Measurements from ENCODE around the gene WNK3.
"Not testable (repeated sequence)": the region's sequence is repeated elsewhere in the genome, so short reads cannot be mapped to it uniquely, and the experiment has no call there.

WNK3 gene

DNA sequence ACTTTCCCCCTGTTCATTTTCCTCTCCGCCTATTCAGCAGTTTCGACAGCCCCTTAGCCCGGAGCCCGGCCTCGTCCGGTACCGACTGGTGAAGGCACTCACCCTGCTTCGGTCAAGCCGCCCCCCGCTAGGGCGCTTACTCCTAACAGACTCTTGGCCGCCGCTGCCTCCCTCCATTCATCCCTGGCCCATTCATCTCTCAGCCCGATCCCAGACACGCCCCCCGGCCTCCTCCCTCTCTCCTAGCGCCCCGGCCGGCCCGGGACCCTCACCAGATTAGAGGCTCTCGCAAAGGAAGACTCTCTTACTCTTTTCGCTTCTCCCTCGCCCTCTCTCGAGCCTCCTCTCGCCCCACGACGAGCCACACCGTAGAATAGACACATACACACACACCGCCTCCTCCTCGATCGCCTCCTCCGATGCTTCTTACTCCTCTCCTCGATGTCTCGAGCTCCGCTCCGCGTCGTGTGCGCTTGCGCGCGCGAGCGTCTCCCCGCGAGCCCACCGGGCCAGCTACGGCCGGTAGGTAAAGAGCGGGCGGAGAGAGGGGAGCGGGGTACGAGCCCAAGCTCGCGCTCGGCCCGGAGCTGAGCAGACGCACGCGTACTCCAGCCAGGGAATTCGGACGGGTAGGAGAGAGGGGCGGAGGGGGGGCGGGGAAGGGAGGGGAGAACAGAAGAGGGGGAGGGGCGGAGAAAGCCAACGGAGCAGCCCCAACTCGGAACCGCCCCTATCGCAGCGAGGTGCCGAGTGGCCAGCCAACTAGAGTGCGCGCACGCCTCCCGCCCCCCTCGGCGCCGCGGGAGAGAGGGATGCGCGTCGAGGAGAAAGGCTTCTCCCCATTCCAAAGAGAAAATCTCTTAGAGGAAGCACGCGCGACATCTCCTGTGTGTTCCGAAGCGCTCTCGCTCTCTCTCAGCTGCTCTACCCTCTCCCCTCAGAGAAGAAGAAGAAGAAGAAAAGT is at the start of gene WNK3:
Gene WNK3, minus strand, starts transcription at position 633 of the 964 bp plus-strand sequence.
- no peak for DNase-seq (ENCODE audit: low read depth in 2 of 2, low spot score in 1 of 2)

DNA sequence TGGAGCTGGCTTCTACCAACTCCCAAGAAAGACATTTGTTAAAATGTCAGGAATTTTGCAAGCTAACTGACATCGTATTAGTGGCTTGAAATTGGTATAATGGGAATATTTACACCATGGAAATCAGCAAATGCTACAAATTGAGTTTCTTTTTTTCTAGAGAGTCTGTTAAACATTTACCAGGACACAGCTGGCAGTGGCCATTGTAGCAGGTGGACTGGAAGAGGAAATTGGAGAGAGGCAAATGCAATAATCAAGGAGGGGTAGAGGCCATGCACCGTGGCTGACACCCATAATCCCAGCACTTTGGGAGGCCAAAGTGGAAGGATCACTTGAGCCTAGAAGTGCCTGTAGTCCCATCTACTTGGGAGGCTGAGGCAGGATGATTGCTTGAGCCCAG is 49.4 kb upstream of the WNK3 start:
- DNase-seq (ENCODE audit: low read depth in 2 of 2, low spot score in 1 of 2), result no peak

DNA sequence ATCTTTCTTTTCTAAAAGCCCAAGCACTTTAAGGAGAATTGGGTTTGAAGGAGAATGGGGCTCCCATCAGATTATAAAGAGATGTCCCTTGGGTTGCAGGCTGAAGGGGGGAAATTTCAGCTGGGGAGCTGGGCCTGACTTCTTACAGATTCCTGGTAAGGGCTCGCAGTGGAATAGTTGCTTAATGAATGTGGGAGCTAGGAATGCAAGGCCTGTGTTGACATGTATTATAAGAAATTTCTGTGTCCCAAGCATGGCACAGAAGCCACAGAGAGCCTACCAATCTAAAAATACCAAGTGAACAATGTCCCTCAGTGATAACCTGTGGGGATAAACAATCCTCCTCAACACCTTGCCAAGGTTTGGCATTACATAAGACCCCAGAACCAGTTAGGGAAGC is 39.3 kb upstream of the WNK3 start:
- no peak for DNase-seq (ENCODE audit: low read depth in 2 of 2, low spot score in 1 of 2)

DNA sequence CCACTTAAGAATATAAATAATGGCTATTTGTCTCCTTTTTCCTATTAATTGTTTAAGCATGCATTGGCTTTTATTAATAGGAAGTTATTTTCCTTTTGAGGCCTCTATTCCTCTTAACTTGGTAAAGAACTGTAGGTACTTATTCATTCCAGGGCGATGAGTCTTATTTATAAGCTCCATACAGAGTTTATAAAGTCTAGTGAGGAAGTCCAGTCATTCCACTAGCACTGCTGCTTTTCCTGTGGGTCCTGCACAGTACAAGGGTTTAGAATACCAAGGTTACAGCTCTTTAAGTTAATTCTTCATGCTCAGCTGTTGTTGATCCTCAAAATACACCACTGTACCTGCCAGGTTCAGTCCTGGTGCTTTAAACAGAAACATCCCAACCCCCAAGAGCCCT is 28.5 kb upstream of the WNK3 start:
- no peak for DNase-seq (ENCODE audit: low read depth in 2 of 2, low spot score in 1 of 2)

DNA sequence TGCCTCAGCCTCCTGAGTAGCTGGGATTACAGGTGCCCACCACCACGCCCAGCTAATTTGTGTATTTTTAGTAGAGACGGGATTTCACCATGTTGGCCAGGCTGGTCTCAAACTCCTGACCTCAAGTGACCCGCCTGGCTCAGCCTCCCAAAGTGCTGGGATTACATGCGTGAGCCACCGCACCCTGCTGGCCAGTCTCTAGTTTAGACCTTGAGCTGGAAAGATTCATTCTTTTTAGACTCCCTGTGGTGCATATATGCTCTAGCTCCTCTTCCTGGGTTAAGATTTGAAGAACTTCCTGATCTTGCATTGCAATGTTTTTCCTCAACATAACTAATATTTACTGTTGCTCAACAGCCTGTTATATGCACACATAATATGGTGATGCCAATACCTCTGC is 26.8 kb upstream of the WNK3 start:
- not testable (repeated sequence) for DNase-seq (ENCODE audit: low read depth in 2 of 2, low spot score in 1 of 2)

DNA sequence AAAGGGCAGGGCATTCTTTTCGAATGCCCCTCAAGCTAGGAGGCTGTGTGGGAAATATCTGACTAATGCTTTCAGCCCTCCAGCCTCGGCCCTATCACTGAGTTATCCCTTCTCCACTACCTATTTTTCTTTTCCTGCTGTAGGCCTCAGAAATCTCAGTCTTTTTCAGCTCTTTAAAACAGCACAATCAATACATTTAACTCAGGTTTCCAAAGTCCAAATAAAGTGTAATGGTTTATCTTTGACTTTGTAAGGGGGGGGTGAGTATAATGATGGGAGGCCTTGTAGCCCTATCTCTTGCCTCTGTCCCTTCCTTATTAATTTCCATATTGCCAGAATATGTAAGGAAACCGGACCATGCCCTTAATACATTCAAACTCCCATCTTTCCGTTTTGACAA is 1.6 kb upstream of the WNK3 start:
- DNase-seq (ENCODE audit: low read depth in 2 of 2, low spot score in 1 of 2), result no peak

DNA sequence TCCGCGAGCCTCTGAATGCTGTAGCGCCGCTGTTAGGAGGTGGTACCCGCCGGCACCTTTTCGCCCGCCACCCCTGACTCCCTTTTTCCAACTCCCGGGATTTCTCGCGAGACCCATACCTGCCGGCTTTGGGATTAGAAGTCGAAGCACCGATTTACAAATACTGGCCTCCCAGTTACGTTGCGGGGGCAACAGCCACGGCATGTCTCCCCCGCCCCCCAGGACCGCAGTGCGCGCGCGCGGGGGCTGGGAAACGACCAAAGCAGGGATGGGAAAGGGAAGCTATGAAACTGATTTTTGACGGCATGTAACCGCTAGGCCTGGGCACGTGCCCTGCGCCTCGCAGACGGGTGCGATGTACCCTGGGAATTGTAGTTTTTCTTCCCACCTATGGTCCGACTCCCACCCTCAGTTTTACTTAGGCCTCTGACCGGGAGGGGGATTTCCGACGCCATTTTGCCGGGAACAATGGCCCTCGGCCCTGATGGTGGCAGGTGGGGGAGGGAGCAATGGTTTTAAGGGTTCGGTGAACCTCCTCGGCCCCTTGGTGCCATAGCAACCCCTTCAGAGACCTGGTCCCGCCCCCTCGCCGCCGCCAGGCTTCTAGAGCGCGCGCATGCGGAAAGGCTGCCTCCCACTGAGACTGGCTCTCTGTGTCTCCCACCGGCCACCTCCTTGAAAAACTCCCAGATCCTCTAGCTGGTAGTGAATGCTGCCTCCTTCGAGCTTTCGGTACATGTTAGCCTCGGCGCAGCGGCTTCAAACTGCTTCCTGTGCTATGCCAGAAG is 772 bp upstream of the WNK3 start:
- DNase-seq (ENCODE audit: low read depth in 2 of 2, low spot score in 1 of 2), result no peak

DNA sequence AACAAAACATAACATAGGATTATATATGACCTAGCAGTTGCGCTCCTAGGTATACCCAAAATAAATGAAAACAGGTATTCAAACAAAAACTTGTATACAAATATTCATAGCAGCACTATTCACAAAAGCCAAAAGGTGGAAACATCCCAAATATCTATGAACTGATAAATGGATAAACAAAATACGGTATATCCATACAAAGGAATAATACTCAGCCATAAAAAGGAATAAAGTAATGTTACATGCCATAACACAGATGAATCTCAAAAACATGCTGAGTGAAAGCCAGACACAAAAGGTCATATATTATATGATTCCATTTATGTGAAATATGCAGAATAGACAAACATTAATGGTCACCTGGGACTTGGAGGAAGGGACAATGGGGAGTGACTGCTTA is 5.2 kb downstream of the WNK3 start:
- DNase-seq (ENCODE audit: low read depth in 2 of 2, low spot score in 1 of 2), result no peak

DNA sequence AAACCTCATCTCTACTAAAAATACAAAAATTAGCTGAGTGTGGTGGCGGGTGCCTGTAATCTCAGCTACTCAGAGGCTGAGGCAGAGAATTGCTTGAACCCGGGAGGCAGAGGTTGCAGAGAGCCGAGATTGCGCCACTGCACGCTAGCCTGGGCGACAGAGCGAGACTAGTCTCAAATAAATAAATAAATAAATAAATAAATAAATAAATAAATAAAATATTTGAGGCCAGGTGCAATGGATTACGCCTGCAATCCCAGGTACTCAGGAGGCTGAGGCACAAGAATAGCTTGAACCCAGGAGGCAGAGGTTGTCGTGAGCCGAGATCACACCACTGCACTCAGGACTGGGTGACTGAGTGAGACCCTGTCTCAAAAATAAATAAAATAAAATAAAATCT is 20.5 kb downstream of the WNK3 start:
- DNase-seq (ENCODE audit: low read depth in 2 of 2, low spot score in 1 of 2), result not testable (repeated sequence)

DNA sequence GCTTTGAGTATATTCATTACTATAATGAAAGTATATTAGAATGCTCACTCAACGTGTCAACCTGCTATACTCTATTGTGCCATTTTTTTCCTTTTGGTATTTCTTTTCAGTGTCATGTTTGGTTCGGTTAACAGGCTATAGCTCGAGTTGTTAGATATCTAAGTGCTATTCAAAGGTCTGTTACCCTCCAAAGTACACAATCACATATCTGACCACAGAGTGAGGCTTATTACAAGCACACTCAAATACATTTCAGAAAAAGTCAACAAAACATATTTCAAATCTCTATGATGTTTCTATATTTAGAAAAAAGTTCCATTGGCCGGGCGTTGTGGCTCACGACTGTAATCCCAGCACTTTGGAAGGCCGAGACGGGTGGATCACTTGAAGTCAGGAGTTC is 32.8 kb downstream of the WNK3 start:
- no peak for DNase-seq (ENCODE audit: low read depth in 2 of 2, low spot score in 1 of 2)

DNA sequence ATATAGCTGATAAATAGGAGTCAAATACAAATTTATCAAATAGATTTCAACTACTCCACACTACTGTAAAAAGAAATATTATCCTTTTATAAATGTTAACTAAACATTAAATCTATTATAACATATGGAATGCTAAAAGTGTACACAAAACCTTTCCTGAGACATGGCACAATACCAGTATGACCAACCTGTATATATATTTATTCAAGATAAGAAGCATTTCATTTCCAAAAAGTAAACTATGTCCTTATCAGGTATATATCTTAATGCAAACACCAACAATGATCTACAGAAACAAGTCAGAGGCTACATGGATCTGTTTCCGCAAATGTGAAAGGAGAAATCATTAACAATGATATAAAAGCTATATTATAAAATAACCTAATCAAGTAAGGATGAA is 37.8 kb downstream of the WNK3 start:
- no peak for DNase-seq (ENCODE audit: low read depth in 2 of 2, low spot score in 1 of 2)

DNA sequence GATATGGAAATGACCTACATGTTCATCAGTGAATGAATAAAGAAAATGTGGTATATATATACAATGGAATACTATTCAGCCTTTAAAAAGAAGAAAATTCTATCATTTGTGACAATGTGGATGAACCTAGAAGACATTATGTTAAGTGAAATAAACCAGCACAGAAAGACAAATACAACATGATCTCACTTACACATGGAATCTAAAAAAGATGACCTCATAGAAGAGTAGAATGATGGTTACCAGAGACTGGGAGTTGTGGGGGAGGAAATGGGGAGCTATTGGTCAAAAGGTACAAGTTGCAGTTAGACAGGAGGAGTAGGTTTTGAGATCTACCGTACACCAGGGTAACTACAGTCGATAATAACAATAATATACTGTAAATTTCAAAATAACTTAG is 51.5 kb downstream of the WNK3 start:
- no peak for DNase-seq (ENCODE audit: low read depth in 2 of 2, low spot score in 1 of 2)

DNA sequence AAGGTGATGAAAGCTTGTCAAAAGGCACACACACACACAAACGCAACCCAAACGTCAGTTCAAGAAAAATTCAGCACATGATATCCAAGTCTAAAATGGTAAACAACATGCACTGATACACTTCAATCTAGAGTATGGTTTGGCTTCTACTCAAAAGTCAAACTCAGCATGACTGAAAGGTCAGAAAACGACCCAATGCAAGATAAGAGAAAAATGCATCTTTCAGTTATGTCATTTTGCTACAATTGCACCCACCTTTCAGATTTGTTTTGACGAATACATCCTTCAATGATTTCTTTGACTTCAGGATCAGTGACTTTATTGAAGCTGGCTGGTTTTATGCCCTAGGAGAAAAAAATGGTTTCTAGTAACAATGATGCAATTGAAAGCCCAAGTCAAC is 56.3 kb downstream of the WNK3 start:
- DNase-seq (ENCODE audit: low read depth in 2 of 2, low spot score in 1 of 2), result no peak

DNA sequence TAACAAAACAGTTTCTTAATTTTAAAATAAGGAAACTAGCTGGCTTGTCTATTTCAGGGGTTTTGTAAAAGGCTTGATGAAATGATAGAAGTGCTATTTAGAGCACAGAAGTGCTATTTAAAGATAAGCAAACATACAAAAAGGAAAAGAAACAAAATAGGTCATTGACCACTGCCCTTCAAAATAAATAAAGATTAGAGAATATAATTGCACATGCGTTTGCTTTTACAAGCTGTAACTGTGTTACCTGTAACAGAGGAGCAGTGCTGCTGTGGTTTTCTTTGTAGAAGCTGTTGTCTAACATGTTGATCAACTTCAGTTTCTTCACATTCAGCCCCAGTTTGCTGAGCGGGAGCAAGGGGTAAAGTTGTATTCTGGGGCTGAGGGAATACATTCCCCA is 63.5 kb downstream of the WNK3 start:
- no peak for DNase-seq (ENCODE audit: low read depth in 2 of 2, low spot score in 1 of 2)

DNA sequence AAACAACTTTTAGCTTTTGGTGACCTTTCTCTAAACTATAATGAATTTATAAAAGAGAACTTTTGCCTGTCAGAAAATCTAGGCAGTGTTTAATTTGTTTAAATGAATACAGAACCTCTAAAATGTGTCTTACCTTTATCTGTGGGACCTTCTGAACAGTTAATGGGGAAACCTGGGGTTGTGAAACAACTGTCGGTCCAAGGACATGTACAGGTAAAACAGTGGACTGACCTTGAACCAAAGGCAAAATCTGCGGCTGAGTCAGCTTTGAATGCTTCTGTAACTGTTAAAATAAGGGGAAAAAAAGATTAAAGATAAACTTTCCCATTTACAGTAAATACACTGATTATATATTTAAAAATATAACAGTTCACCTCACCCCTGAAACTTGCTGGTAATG is 65.1 kb downstream of the WNK3 start:
- DNase-seq (ENCODE audit: low read depth in 2 of 2, low spot score in 1 of 2), result no peak

DNA sequence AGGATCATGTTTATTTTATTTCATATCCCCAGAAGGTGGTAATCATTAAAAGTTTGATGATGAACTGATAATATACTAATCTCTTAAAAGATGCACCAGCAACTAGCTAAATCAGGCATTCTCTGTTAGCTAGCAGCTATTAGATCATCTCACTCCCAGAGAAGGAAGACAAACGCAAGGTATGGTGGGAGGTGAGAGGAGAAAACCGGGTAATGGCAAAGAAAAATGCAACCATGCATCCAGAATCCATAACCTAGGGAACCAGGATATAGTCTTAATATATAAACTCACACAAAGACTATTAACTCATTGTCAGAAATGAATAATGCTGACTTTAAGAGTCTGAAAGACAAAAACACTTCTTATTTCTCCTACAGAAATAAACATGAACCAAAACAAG is 66.1 kb downstream of the WNK3 start:
- DNase-seq (ENCODE audit: low read depth in 2 of 2, low spot score in 1 of 2), result no peak

DNA sequence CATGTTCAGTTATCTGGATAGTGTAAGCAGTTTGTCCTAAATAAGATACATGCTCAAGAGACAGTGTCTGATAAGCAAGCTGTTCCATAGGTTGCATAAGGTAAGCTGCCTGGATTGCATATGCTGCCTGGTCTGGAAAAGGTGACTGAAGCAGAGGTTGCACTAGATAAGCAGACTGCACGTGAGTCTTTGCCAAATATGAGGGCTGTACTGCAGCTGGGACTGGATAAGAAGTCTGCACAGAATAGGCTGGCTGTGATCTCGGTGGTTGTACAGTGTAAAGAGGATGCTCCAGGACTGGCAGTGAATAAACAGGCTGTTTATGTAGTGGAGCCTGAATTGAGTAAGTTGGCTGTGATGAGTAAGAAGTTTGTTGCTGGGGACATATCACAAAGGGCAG is 68.9 kb downstream of the WNK3 start:
- no peak for DNase-seq (ENCODE audit: low read depth in 2 of 2, low spot score in 1 of 2)

DNA sequence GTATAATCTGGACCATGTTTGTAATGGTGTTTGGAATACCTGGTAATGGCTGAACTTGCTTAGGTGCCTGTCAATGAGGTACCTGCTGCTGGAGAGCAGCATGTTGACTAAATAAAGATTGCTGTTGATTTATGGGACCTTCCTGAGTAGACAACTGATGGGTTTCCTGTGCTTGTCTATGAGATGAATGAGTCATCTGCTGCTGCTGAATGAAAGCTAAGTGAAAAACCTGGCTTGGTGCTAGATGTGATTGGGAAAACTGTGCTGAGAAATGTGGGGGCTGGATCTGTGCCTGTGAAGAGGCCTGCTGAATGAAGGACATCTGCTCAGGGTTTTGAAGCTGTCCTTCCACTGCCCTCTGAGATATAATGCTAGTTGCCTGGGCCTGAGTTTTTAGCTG is 69.6 kb downstream of the WNK3 start:
- DNase-seq (ENCODE audit: low read depth in 2 of 2, low spot score in 1 of 2), result no peak

DNA sequence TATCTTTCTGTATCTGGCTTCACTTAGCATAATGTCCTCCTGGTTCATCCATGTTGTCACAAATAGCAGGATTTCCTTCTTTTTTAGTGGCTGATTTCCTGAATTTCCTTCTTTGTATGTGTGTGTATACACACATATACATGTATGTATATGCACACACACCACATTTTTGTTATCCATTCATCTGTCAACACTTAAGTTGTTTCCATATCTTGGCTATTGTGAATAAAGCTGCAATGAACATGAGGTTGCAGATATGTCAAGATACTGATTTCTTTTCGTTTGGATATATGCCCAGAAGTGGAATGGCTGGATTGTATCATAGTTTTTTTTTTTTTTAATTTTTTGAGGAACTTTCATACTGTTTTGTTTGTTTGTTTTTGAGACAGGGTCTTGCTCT is 76.2 kb downstream of the WNK3 start:
- no peak for DNase-seq (ENCODE audit: low read depth in 2 of 2, low spot score in 1 of 2)

DNA sequence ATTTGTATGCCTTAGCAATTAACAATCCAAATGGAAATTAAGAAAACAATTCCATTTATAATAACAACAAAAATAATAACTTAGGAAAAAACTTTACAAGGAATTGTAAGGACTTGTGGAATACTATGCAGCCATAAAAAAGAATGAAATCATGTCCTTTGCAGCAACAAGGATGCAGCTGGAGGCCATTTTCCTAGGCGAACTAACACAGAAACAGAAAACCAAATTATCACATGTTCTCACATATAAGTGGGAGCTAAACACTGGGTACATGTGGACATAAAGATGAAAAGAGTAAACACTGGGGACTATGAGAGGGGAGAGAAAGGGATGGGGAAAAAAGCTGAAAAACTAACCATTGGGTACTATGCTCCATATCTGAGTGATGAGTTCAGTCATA is 77.4 kb downstream of the WNK3 start:
- no peak for DNase-seq (ENCODE audit: low read depth in 2 of 2, low spot score in 1 of 2)

DNA sequence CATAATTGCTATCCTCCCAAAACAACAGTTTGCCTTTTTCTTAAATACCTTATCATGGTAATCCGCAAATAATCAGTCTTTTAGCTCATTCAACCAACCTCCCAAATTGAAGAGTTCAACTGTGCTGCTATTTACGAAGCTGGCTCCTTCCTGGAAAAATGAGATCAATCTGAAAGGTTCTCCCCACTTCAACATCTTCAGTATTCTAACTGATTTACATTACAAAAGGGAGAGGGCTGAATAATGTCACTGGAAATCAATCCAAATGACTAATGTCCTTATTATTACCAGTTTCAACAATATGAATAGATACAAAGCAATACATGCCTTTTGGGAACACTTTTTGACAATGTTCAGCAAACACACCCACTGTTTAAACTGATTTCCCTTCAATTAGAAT is 86.2 kb downstream of the WNK3 start:
- DNase-seq (ENCODE audit: low read depth in 2 of 2, low spot score in 1 of 2), result no peak

DNA sequence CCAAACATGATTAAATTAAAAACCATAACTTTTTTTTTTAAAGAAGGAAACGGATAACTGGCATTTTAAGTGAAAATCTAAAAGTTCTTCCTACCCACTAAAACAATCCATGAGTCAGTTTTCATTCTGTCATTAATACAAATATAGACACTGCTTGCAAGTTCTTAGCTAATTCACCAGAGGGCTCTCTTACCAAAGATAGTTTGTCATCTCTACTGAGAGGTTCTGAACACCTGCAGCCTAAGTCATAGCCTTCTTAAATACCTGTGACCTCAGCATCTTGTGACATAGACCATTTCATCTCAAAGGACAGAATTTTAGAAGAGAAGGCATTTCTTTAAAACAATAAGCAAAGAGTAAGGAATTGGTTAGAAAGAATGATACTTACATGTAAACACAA is 109.5 kb downstream of the WNK3 start:
- DNase-seq (ENCODE audit: low read depth in 2 of 2, low spot score in 1 of 2), result no peak

Measured in stimulated activated CD8-positive, alpha-beta memory T cell treated with anti-CD3 and anti-CD28 coated beads, Interleukin-4, amount 100 ng/mL, for 1 hour (primary cell).